Measurements from ENCODE around the gene PRICKLE2.

DNA sequence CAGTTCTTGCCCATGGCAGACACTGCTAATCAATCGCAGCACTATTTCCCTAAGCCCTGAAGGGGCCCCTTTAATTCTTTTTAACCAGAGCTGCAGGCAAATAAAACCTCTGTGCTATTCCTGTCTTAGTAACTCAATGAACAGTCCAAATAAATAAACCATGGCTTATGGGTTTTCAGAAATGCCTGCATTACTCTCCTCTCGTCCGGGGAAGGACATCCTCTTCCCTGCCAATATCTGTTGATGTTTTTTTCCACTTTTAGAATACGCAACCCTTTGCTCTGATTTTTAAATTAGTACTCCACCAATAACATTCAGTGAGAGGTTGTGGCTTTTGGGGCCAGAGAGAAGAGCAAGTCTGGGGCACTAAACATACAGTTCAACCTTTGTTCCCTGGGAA lies 35.2 kb upstream of the PRICKLE2 start:
- TF ChIP-seq, protein P1, sequence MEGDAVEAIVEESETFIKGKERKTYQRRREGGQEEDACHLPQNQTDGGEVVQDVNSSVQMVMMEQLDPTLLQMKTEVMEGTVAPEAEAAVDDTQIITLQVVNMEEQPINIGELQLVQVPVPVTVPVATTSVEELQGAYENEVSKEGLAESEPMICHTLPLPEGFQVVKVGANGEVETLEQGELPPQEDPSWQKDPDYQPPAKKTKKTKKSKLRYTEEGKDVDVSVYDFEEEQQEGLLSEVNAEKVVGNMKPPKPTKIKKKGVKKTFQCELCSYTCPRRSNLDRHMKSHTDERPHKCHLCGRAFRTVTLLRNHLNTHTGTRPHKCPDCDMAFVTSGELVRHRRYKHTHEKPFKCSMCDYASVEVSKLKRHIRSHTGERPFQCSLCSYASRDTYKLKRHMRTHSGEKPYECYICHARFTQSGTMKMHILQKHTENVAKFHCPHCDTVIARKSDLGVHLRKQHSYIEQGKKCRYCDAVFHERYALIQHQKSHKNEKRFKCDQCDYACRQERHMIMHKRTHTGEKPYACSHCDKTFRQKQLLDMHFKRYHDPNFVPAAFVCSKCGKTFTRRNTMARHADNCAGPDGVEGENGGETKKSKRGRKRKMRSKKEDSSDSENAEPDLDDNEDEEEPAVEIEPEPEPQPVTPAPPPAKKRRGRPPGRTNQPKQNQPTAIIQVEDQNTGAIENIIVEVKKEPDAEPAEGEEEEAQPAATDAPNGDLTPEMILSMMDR (IDR thresholded peaks at IDR 0.05), result no peak
- no peak for TF ChIP-seq POLR2A (IDR thresholded peaks at IDR 0.05)
